Nephron progenitor cell (in vitro differentiated cells): Measurements from ENCODE around the gene ZDHHC14.
A peak's percentile ranks its signal among the peaks of the same experiment; 100 is the strongest.
"Not testable (repeated sequence)": the region's sequence is repeated elsewhere in the genome, so short reads cannot be mapped to it uniquely, and the experiment has no call there.

ENCODE experiments used
- DNase-seq: peaks from one replicate; pipeline ENCODE4 v3.0.0; 2021
- H3K27ac Mint-ChIP-seq: 2 replicates; pipeline ENCODE4 v1.8.0; 2021; ENCODE audit warnings: mild to moderate bottlenecking, moderate library complexity, mixed read lengths
- H3K27me3 Mint-ChIP-seq: 2 replicates; pipeline ENCODE4 v1.8.0; 2021; ENCODE audit warnings: mild to moderate bottlenecking, low read depth, mixed read lengths; ENCODE audit not compliant: poor library complexity
- H3K36me3 Mint-ChIP-seq: 2 replicates; pipeline ENCODE4 v1.8.0; 2021; ENCODE audit warnings: low read depth, mixed read lengths
- H3K4me1 Mint-ChIP-seq: 2 replicates; pipeline ENCODE4 v1.8.0; 2021; ENCODE audit warnings: mixed read lengths
- H3K4me3 Mint-ChIP-seq: 2 replicates; pipeline ENCODE4 v1.8.0; 2021; ENCODE audit warnings: mild to moderate bottlenecking, moderate library complexity, mixed read lengths
- H3K9me3 Mint-ChIP-seq: 2 replicates; pipeline ENCODE4 v1.8.0; 2021; ENCODE audit warnings: mild to moderate bottlenecking, moderate library complexity, mixed read lengths
- TF ChIP-seq, protein P1 (sequence below): fragments of 200-600 bp; sonication (generic); IDR thresholded peaks from 2 replicates; pipeline ENCODE4 v1.5.0; 2021; ENCODE audit warnings: antibody characterized with exemption

Gene ZDHHC14

DNA sequence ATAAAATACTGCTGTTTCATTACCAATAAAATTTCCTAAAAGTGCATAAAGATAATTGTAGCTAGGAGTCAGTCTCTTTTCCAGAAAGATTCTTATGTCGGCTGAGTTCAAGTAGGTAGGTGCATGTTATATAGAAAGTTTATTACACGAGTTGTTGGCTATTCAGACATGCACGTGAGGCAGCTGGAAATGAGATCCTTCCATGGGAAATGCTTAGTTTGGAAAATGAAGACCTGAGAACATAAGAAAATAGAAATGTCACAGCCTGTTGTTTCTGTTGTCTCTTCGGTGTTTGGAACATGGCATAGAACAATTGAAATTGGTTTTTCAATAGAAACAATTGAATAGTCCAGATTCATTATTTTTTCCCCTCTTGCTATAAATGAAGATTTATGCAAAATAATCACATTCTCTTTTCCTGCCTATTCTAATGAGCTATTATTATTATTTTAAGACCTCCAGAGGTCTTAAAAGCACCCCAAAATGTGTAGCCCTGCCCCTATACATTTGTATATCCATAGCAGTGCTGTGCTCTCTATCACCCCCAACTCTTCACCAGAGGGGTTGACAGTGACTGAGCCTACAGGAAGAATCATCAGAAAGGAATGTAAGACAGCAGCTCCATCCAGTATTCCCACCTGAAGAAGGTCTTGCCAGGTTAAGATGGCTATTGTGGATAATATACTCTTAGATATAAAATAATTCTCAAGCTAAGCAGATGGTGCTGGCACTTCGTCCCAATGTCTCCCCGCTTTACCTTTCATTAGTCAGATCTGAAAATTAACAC lies 82.2 kb downstream of the ZDHHC14 start:
- H3K4me1 Mint-ChIP-seq = peaks cover 37% of the 10 kb centered on the region
- DNase-seq = no peak
- no peaks in the 10 kb centered on the region for H3K36me3 Mint-ChIP-seq
- H3K27me3 Mint-ChIP-seq = peaks cover under 1% of the 10 kb centered on the region
- H3K27ac Mint-ChIP-seq = no peak overlapping the region
- H3K9me3 Mint-ChIP-seq = no peaks in the 10 kb centered on the region
- H3K4me3 Mint-ChIP-seq = no peak overlapping the region
- TF ChIP-seq, protein P1, sequence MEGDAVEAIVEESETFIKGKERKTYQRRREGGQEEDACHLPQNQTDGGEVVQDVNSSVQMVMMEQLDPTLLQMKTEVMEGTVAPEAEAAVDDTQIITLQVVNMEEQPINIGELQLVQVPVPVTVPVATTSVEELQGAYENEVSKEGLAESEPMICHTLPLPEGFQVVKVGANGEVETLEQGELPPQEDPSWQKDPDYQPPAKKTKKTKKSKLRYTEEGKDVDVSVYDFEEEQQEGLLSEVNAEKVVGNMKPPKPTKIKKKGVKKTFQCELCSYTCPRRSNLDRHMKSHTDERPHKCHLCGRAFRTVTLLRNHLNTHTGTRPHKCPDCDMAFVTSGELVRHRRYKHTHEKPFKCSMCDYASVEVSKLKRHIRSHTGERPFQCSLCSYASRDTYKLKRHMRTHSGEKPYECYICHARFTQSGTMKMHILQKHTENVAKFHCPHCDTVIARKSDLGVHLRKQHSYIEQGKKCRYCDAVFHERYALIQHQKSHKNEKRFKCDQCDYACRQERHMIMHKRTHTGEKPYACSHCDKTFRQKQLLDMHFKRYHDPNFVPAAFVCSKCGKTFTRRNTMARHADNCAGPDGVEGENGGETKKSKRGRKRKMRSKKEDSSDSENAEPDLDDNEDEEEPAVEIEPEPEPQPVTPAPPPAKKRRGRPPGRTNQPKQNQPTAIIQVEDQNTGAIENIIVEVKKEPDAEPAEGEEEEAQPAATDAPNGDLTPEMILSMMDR = no peak

DNA sequence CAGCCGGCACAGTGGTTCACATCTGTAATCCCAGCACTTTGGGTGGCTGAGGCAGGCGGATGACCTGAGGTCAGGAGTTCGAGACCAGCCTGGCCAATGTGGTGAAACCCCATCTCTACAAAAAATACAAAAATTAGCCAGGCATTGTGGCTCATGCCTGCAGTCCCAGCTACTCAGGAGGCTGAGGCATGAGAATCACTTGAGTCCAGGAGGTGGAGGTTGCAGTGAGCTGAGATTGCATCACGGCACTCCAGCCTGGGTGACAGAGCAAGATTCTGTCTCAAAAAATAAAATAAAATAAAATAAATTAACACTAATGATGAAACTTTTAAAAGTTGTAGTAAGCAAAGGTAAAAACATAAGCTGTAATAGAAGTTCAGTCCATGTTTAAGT lies 82.7 kb downstream of the ZDHHC14 start:
- H3K27me3 Mint-ChIP-seq, DNase-seq, H3K27ac Mint-ChIP-seq, H3K9me3 Mint-ChIP-seq, H3K4me3 Mint-ChIP-seq, H3K36me3 Mint-ChIP-seq: not testable (repeated sequence)
- H3K4me1 Mint-ChIP-seq = peaks cover 36% of the 10 kb centered on the region

DNA sequence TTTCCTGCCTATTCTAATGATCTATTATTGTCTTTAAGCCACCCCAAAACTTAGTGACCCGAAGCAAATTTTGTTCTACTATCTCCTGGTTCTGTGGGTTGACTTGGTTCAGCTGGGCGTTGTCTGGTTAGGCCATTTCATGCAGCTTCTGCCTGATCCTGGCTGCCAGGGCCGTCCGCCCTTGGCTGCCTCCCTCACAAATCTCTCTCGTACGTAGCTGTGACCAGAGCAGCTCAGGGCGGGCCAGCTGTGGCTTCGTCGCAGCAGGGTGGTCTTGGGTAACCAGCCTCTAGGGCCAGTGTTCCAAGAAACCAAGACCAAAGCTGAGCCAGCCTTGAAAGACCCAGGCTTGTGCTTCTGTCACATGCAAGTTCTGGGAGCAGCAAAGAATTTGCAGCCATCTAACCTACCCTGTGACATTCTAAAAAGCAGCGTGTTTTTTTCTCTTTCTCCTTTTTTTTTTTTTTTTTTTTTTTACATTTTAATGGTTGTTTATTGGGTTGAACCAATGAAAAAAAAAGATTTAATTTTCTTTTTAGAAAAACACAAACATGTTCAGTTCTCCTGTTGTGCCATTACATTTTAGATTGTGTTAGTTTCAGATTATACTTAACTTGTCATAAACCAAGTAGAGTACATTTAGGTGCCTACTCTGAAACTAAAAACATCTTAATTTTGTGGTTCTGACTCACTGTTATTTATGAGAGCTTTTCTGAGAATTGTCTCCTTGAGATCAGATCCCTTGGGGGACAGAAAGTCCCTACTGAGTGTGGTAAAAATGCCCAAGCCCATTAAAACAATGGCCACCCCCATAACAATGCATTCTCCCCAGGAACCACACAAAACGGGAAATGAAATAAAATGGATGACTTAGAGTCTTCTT lies 83.9 kb downstream of the ZDHHC14 start:
- Mint-ChIP-seq H3K4me1 (peaks cover 30% of the 10 kb centered on the region), H3K27me3 (no peaks in the 10 kb centered on the region), H3K27ac (no peak overlapping the region), H3K4me3 (no peak overlapping the region), H3K9me3 (no peaks in the 10 kb centered on the region), H3K36me3 (no peaks in the 10 kb centered on the region)
- TF ChIP-seq, protein P1 = no peak
- DNase-seq = peak; percentile 37

DNA sequence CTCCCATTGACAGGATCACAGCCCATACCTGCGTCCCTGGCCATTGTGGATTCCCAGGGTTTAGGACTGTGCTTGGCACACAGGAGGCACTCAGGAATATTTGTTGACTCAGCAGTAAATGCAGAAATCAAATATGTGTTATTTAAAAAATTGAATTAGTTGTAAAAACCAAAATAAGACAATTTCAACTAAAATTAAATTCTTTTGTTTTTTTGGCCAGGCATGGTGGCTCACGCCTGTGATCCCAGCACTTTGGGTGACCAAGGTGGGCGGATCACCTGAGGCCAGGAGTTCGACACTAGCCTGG lies 85.3 kb downstream of the ZDHHC14 start:
- Mint-ChIP-seq H3K9me3 (no peaks in the 10 kb centered on the region), H3K4me3 (no peak overlapping the region), H3K4me1 (peaks cover 19% of the 10 kb centered on the region), H3K36me3 (no peaks in the 10 kb centered on the region), H3K27me3 (no peaks in the 10 kb centered on the region), H3K27ac (no peak overlapping the region)
- DNase-seq = no peak
- TF ChIP-seq, protein P1 = no peak

DNA sequence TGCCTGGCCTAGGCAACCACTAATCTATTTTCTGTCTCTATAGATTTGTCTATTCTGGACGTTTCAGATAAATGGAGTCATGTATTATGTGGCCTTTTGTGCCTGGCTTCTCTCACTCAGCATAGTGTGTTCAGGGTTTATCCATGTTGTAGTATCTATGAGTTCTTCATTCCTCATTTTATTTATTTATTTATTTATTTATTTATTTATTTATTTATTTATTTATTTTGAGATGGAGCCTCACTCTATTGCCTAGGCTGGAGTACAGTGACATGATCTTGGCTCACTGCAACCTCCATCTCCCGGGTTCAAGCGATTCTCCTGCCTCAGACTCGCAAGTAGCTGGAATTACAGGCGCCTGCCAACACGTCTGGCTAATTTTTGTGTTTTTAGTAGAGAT lies 86.3 kb downstream of the ZDHHC14 start:
- not testable (repeated sequence) for H3K4me3 Mint-ChIP-seq, H3K36me3 Mint-ChIP-seq, H3K27me3 Mint-ChIP-seq, H3K27ac Mint-ChIP-seq, DNase-seq, H3K9me3 Mint-ChIP-seq
- H3K4me1 Mint-ChIP-seq = peaks cover 18% of the 10 kb centered on the region

DNA sequence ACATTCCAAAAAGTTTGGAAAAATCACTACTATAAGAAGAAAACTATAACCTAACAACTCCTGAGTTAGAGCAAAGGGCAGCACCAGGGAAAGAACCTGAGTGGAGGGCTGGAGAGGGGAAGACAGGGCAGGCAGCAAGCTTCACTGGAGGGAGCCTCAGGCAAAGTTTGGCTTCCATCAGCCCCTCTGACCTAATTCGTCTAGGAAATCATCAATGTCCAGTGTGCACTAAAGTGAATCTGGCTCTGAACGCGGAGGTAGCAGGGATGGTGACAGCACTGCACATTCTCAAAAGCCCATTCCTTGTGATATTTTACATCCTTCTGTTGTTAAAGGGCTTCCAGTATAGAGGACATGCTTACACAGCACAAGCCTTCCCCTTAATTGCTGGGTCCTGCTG lies 87.1 kb downstream of the ZDHHC14 start:
- no peak for DNase-seq
- Mint-ChIP-seq H3K27me3 (no peaks in the 10 kb centered on the region), H3K4me1 (peaks cover 12% of the 10 kb centered on the region)

More for the DNA sequence above, 87.1 kb downstream of the ZDHHC14 start:
- no peak overlapping the region for H3K4me3 Mint-ChIP-seq
- no peak overlapping the region for H3K27ac Mint-ChIP-seq
- H3K9me3 Mint-ChIP-seq = no peaks in the 10 kb centered on the region
- TF ChIP-seq, protein P1 = no peak
- H3K36me3 Mint-ChIP-seq = no peaks in the 10 kb centered on the region
